Measurements from ENCODE around the gene PRKCSH. TPM values are rescaled to one million over a fixed set of nuclear protein-coding genes. Genes with fewer than 3 reads are reported as not detected.

Gene PRKCSH
- total RNA-seq, 1 experiment from 2014 or later = 431 TPM

DNA sequence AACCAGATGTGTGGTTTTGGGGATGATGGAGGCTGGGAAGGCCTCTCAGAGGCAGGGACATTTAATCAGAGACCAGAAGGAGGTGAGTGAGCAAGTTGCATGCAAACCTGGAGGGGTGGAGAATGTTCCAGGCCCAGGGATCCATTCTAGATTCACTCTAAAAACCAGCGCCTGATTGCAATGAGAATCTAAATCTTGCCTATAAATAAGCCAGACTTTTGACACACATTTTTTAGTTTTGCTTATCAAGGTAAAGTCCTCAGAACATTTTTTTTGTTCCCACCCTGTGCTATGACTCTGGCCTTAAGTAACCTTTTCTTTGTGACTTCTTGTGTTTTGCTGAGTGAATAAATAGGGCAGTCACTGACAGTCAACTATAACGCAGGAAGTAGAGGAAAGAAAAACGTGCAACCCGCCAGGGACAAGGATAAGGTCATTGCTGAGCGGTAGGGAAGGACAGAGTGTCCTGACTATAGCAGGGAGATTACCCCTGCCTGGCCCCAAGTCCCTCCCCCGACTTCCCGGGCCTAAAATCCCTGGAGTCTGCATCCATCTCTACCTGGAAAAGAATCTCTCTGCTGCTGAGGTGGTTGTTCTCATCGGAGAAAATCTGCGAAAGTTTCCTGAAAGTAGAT, 30.7 kb upstream of the PRKCSH start:
- H2BK15ac ChIP-seq (ENCODE audit: low read depth, low read length) = no peak overlapping the region
- H3K27me3 ChIP-seq (ENCODE audit: insufficient read depth, low read length) = no peaks in the 10 kb centered on the region
- Mint-ChIP-seq H3K9me3 (no peaks in the 10 kb centered on the region), H3K27ac (peak overlapping the region in 2 of 3 experiments; percentile 49 to 78; a peak in 4 of 7 replicates), H3K4me1 (peaks cover 2 to 6% of the 10 kb centered on the region in 2 experiments; a peak in 1 of 4 replicates), H3K4me3 (no peak overlapping the region), H3K27me3 (ENCODE audit: low read depth) (no peaks in the 10 kb centered on the region), H3K36me3 (ENCODE audit: insufficient read depth in 1 of 3, low read depth in 3 of 3) (peaks cover 8 to 52% (median 39%) of the 10 kb centered on the region in 3 experiments; a peak in 6 of 7 replicates)
- H3K18ac ChIP-seq (ENCODE audit: insufficient read length, low read depth, low read length) = no peak overlapping the region
- no peak overlapping the region for H2BK5ac ChIP-seq (ENCODE audit: insufficient read length, low read length)
- no peak overlapping the region for H4K5ac ChIP-seq (ENCODE audit: insufficient read length, low read depth, low read length)
- H2BK20ac ChIP-seq (ENCODE audit: low read depth, low read length, poor library complexity, severe bottlenecking) = no peak overlapping the region
- H3K9ac ChIP-seq (ENCODE audit: extremely low read depth, insufficient read length, low read length) = no peak overlapping the region
- H3K79me1 ChIP-seq (ENCODE audit: insufficient read depth, low read depth, low read length, poor library complexity, severe bottlenecking) = no peaks in the 10 kb centered on the region
- no peak overlapping the region for H2BK12ac ChIP-seq (ENCODE audit: insufficient read length, low read depth, low read length)
- no peak overlapping the region for H4K91ac ChIP-seq (ENCODE audit: insufficient read length, low read depth, low read length)
- no peak overlapping the region for H2AK5ac ChIP-seq (ENCODE audit: insufficient read length, low read length)
- no peak overlapping the region for H3K23ac ChIP-seq (ENCODE audit: insufficient read length, low read depth, low read length)
- no peak overlapping the region for H2AFZ ChIP-seq (ENCODE audit: low read length)
- no peak overlapping the region for H3K4ac ChIP-seq (ENCODE audit: low read depth, low read length)
- no peak overlapping the region for H3K27ac ChIP-seq (ENCODE audit: insufficient read length, low read depth, low read length)
- WGBS (ENCODE audit: extremely low coverage, insufficient read length, low lambda C conversion rate) = no CpG with 5 or more reads among the region's 9 CpGs
- no peak overlapping the region for H3K56ac ChIP-seq (ENCODE audit: insufficient read length, low read depth, low read length)
- no peak overlapping the region for H2BK120ac ChIP-seq (ENCODE audit: low read depth, low read length, poor library complexity, severe bottlenecking)
- no peak overlapping the region for H3K4me2 ChIP-seq (ENCODE audit: insufficient read depth, insufficient read length, low read length)
- H4K8ac ChIP-seq (replicated peaks; ENCODE audit: insufficient read length, low read depth, low read length) = no peak overlapping the region
- DNase-seq = no peak
- H3K79me2 ChIP-seq (ENCODE audit: insufficient read depth, low read length) = no peaks in the 10 kb centered on the region
- no peaks in the 10 kb centered on the region for H3K4me1 ChIP-seq (ENCODE audit: insufficient read depth, low read length)
- no peak overlapping the region for H3T11ph ChIP-seq (ENCODE audit: low read length)
- H3K14ac ChIP-seq (ENCODE audit: insufficient read depth, low read length) = no peak overlapping the region
- H3K23me2 ChIP-seq (ENCODE audit: insufficient read length, low read depth, low read length, poor library complexity, severe bottlenecking) = no peaks in the 10 kb centered on the region
- H4K20me1 ChIP-seq (ENCODE audit: control insufficient read depth, insufficient read depth, insufficient read length) = no peaks in the 10 kb centered on the region
- H3K9me3 ChIP-seq (ENCODE audit: control insufficient read depth, low read depth, low read length) = no peaks in the 10 kb centered on the region
- TF ChIP-seq, protein P1, sequence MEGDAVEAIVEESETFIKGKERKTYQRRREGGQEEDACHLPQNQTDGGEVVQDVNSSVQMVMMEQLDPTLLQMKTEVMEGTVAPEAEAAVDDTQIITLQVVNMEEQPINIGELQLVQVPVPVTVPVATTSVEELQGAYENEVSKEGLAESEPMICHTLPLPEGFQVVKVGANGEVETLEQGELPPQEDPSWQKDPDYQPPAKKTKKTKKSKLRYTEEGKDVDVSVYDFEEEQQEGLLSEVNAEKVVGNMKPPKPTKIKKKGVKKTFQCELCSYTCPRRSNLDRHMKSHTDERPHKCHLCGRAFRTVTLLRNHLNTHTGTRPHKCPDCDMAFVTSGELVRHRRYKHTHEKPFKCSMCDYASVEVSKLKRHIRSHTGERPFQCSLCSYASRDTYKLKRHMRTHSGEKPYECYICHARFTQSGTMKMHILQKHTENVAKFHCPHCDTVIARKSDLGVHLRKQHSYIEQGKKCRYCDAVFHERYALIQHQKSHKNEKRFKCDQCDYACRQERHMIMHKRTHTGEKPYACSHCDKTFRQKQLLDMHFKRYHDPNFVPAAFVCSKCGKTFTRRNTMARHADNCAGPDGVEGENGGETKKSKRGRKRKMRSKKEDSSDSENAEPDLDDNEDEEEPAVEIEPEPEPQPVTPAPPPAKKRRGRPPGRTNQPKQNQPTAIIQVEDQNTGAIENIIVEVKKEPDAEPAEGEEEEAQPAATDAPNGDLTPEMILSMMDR (conservative IDR thresholded peaks at IDR 0.05) = no peak

All from H9 (cell line).